ENCODE measurements around the gene LRRC8D.

DNA sequence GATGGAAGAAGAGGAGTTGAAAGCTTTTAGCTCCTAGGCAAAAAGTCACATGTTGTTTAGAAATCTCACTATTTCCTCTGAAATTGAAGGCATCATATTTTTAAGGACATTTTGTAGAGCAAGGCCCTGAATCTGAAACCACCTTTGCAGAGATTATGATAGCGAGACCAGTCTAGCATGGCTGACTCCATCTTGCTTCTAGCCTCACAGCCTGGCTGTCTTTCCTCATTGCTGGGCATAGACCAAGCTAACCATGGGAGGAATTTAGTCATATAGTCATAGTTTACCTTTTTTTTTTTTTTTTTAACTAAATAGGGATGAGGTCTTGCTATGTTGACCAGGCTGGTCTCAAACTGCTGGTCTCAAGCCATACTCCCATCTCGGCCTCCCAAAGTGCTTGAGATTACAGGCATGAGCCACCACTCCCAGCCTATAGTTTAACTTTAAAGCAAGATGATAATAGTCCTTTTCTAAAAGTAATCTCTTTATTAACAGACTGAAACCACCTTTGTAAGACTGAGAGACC, 131.8 kb downstream of the LRRC8D start:
- TF ChIP-seq, protein P1, sequence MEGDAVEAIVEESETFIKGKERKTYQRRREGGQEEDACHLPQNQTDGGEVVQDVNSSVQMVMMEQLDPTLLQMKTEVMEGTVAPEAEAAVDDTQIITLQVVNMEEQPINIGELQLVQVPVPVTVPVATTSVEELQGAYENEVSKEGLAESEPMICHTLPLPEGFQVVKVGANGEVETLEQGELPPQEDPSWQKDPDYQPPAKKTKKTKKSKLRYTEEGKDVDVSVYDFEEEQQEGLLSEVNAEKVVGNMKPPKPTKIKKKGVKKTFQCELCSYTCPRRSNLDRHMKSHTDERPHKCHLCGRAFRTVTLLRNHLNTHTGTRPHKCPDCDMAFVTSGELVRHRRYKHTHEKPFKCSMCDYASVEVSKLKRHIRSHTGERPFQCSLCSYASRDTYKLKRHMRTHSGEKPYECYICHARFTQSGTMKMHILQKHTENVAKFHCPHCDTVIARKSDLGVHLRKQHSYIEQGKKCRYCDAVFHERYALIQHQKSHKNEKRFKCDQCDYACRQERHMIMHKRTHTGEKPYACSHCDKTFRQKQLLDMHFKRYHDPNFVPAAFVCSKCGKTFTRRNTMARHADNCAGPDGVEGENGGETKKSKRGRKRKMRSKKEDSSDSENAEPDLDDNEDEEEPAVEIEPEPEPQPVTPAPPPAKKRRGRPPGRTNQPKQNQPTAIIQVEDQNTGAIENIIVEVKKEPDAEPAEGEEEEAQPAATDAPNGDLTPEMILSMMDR (IDR thresholded peaks at IDR 0.05) = no peak
- no peak for TF ChIP-seq POLR2A (IDR thresholded peaks at IDR 0.05)
